GM23338 (cell line): Measurements from ENCODE around the gene TOPAZ1. TPM values are rescaled to one million over a fixed set of nuclear protein-coding genes. Genes with fewer than 3 reads are reported as not detected.

ENCODE experiments used
- ATAC-seq: fragments of 200-7000 bp; cut with Tn5 transposase; 3 replicates; pipeline ENCODE4 v1.9.1; 2020
- DNase-seq: peaks from one replicate; pipeline ENCODE4 v3.0.0-alpha.2; 2015; ENCODE audit warnings: low spot score
- H2AFZ ChIP-seq: fragments of 200-600 bp; sonication (generic); 2 replicates; pipeline ENCODE4 v1.8.0; 2016; ENCODE audit warnings: antibody characterized with exemption, mild to moderate bottlenecking, moderate library complexity
- H3F3A ChIP-seq: fragments of 200-600 bp; sonication (generic); replicated peaks from 2 replicates; pipeline ENCODE4 v1.8.0; 2017; ENCODE audit warnings: antibody characterized with exemption, mixed run types, low read depth
- H3K27ac ChIP-seq: fragments of 200-600 bp; sonication (generic); 2 replicates; pipeline ENCODE4 v1.6.1; 2016; ENCODE audit warnings: low read depth
- H3K27me3 ChIP-seq: fragments of 200-600 bp; sonication (generic); 2 replicates; pipeline ENCODE4 v1.8.0; 2016; ENCODE audit warnings: mild to moderate bottlenecking, mixed run types, moderate library complexity; ENCODE audit not compliant: insufficient read depth
- H3K36me3 ChIP-seq: fragments of 200-600 bp; sonication (generic); 2 replicates; pipeline ENCODE4 v1.8.0; 2016; ENCODE audit warnings: mild to moderate bottlenecking; ENCODE audit not compliant: insufficient read depth
- H3K4me1 ChIP-seq: fragments of 200-600 bp; sonication (generic); 2 replicates; pipeline ENCODE4 v1.8.0; 2016; ENCODE audit warnings: mild to moderate bottlenecking, moderate library complexity; ENCODE audit not compliant: insufficient read depth
- H3K4me2 ChIP-seq: fragments of 200-600 bp; sonication (generic); 2 replicates; pipeline ENCODE4 v1.7.1; 2017; ENCODE audit warnings: mixed run types
- H3K4me3 ChIP-seq: fragments of 200-600 bp; sonication (generic); 2 replicates; pipeline ENCODE4 v1.6.1; 2016; ENCODE audit warnings: mixed run types
- H3K79me2 ChIP-seq: fragments of 200-600 bp; sonication (generic); replicated peaks from 2 replicates; pipeline ENCODE4 v1.8.0; 2017; ENCODE audit warnings: mild to moderate bottlenecking; ENCODE audit not compliant: insufficient read depth
- H3K9me2 ChIP-seq: fragments of 200-600 bp; sonication (generic); 2 replicates; pipeline ENCODE4 v1.8.0; 2017; ENCODE audit not compliant: insufficient read depth
- H4K20me1 ChIP-seq: fragments of 200-600 bp; sonication (generic); replicated peaks from 2 replicates; pipeline ENCODE4 v1.8.0; 2017; ENCODE audit warnings: mild to moderate bottlenecking; ENCODE audit not compliant: insufficient read depth
- H3K27ac Mint-ChIP-seq: 2 replicates; pipeline ENCODE4 v1.8.0; 2020; ENCODE audit warnings: inconsistent platforms, mild to moderate bottlenecking, moderate library complexity, mixed read lengths
- H3K27me3 Mint-ChIP-seq: 3 replicates; pipeline ENCODE4 v1.8.0; 2022; ENCODE audit warnings: low read depth, mild to moderate bottlenecking, moderate library complexity, mixed read lengths, inconsistent platforms; ENCODE audit not compliant: insufficient read depth, poor library complexity
- H3K36me3 Mint-ChIP-seq: 3 replicates; pipeline ENCODE4 v1.8.0; 2021; ENCODE audit warnings: low read depth, mild to moderate bottlenecking, inconsistent platforms, moderate library complexity, mixed read lengths
- H3K4me1 Mint-ChIP-seq: 3 replicates; pipeline ENCODE4 v1.8.0; 2020; ENCODE audit warnings: mild to moderate bottlenecking, inconsistent platforms, mixed read lengths
- H3K4me3 Mint-ChIP-seq: 3 replicates; pipeline ENCODE4 v1.8.0; 2021; ENCODE audit warnings: moderate library complexity, mild to moderate bottlenecking, inconsistent platforms, mixed read lengths
- H3K9me3 Mint-ChIP-seq: 3 replicates; pipeline ENCODE4 v1.8.0; 2020; ENCODE audit warnings: moderate library complexity, mild to moderate bottlenecking, inconsistent platforms, mixed read lengths
- CREB1 ChIP-seq: fragments of 250-450 bp; sonication (Bioruptor Pico); IDR thresholded peaks from 2 replicates; pipeline ENCODE4 v1.5.0; 2020; ENCODE audit warnings: low read depth, mild to moderate bottlenecking, moderate library complexity
- EZH2 ChIP-seq: fragments of 200-600 bp; sonication (generic); IDR thresholded peaks from one replicate; pipeline ENCODE4 v1.8.0; 2017; ENCODE audit warnings: antibody characterized with exemption, mild to moderate bottlenecking, low read depth; ENCODE audit not compliant: unreplicated experiment
- EZH2phosphoT487 ChIP-seq: fragments of 200-600 bp; sonication (generic); IDR thresholded peaks from one replicate; pipeline ENCODE4 v1.8.1; 2018; ENCODE audit warnings: antibody characterized with exemption; ENCODE audit not compliant: unreplicated experiment
- JUNB ChIP-seq: IDR thresholded peaks from one replicate; pipeline ENCODE4 v1.6.1; 2016; ENCODE audit warnings: antibody characterized with exemption; ENCODE audit not compliant: unreplicated experiment
- NANOG ChIP-seq: IDR thresholded peaks from 2 replicates; pipeline ENCODE4 v1.6.1; 2016; ENCODE audit warnings: antibody characterized with exemption, borderline replicate concordance
- POLR2AphosphoS5 ChIP-seq: IDR thresholded peaks from 2 replicates; pipeline ENCODE4 v1.6.1; 2016; ENCODE audit warnings: antibody characterized with exemption, low read depth
- STAT1 ChIP-seq: IDR thresholded peaks from one replicate; pipeline ENCODE4 v1.6.1; 2016; ENCODE audit warnings: antibody characterized with exemption; ENCODE audit not compliant: unreplicated experiment
- ZNF114 ChIP-seq: fragments of 250-450 bp; sonication (Bioruptor Pico); IDR thresholded peaks from 2 replicates; pipeline ENCODE4 v1.5.0; 2020; ENCODE audit warnings: mild to moderate bottlenecking, moderate library complexity
- ZNF331 ChIP-seq: fragments of 250-450 bp; sonication (Bioruptor Pico); IDR thresholded peaks from 2 replicates; pipeline ENCODE4 v1.5.0; 2020; ENCODE audit warnings: low read depth, mild to moderate bottlenecking, moderate library complexity
- polyA plus RNA-seq: library from polyadenylated mRNA; unstranded; fragments of >200 nt; fragmentation: Nextera tagmentation; extraction: Ambion mirVana; gene quantifications from 2 replicates; pipeline ENCODE4 v1.2.1, GENCODE V29; 2016
- total RNA-seq: library from RNA; depleted of rRNA; stranded (reverse); fragments of >200 nt; shearing (Covaris generic); gene quantifications from 2 replicates; pipeline ENCODE4 v1.2.3, GENCODE V29; 2014
- TF ChIP-seq, protein P1 (sequence below): fragments of 250-450 bp; sonication (Bioruptor Pico); IDR thresholded peaks from 2 replicates; pipeline ENCODE4 v1.5.0; 2020; ENCODE audit warnings: mild to moderate bottlenecking, moderate library complexity
- TF ChIP-seq, protein P2 (sequence below): IDR thresholded peaks from 2 replicates; pipeline ENCODE4 v1.6.1; 2016; ENCODE audit warnings: antibody characterized with exemption
- TF ChIP-seq, protein P3 (sequence below): IDR thresholded peaks from one replicate; pipeline ENCODE4 v1.6.1; 2018; ENCODE audit warnings: antibody characterized with exemption; ENCODE audit not compliant: unreplicated experiment
- TF ChIP-seq, protein P4 (sequence below), 2 experiments: fragments of 200-600 bp in 1 of 2; sonication (generic) in 1 of 2; conservative IDR thresholded peaks; 2 replicates each; pipeline versions ENCODE4 v1.5.1 to v1.6.1; 2016 to 2017; ENCODE audit warnings: antibody characterized with exemption in 2 of 2, low read depth in 2 of 2, mild to moderate bottlenecking in 2 of 2, moderate library complexity in 1 of 2

The TOPAZ1 gene
- total and polyA plus RNA-seq, 2 experiments from 2014 or later = not detected

DNA sequence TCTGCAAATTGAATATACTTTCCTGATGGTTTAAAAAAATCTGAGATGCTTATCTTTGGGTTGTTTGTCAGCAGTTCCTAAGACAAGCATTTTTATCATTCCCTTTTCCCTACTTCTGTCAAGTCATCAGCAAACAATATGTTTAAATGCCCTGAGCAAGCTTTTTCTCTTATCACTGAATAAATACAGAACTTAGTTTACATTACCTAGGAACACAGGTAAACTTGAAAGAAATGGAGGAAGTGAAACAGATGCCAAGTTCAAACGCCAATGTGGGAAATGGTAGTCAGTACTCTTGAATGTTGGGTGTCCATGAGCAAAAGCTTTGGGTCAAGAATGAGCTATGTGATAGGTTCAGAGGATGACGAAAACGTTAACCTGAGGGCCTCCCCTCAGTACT, 79.6 kb downstream of the TOPAZ1 start:
- Histone ChIP-seq H3K79me2 (no peaks in the 10 kb centered on the region), H3K27ac (no peak overlapping the region), H3F3A (no peaks in the 10 kb centered on the region), H3K27me3 (no peaks in the 10 kb centered on the region), H3K4me2 (no peak overlapping the region), H3K4me1 (no peaks in the 10 kb centered on the region), H3K36me3 (no peaks in the 10 kb centered on the region), H4K20me1 (no peaks in the 10 kb centered on the region), H2AFZ (no peak overlapping the region), H3K4me3 (no peak overlapping the region), H3K9me2 (no peaks in the 10 kb centered on the region)
- Mint-ChIP-seq H3K27me3 (peaks cover 2% of the 10 kb centered on the region), H3K4me1 (peaks cover 4% of the 10 kb centered on the region; the same call in 2 of the 3 replicates), H3K4me3 (no peak overlapping the region), H3K27ac (no peak overlapping the region), H3K9me3 (no peaks in the 10 kb centered on the region), H3K36me3 (no peaks in the 10 kb centered on the region)
- ATAC-seq = no peak
- TF ChIP-seq POLR2AphosphoS5 (no peak), STAT1 (no peak), ZNF114 (no peak), JUNB (no peak), EZH2phosphoT487 (no peak), NANOG (no peak), ZNF331 (CRISPR knock-in tag) (no peak), CREB1 (CRISPR knock-in tag) (no peak), EZH2 (no peak)
- TF ChIP-seq, protein P1, sequence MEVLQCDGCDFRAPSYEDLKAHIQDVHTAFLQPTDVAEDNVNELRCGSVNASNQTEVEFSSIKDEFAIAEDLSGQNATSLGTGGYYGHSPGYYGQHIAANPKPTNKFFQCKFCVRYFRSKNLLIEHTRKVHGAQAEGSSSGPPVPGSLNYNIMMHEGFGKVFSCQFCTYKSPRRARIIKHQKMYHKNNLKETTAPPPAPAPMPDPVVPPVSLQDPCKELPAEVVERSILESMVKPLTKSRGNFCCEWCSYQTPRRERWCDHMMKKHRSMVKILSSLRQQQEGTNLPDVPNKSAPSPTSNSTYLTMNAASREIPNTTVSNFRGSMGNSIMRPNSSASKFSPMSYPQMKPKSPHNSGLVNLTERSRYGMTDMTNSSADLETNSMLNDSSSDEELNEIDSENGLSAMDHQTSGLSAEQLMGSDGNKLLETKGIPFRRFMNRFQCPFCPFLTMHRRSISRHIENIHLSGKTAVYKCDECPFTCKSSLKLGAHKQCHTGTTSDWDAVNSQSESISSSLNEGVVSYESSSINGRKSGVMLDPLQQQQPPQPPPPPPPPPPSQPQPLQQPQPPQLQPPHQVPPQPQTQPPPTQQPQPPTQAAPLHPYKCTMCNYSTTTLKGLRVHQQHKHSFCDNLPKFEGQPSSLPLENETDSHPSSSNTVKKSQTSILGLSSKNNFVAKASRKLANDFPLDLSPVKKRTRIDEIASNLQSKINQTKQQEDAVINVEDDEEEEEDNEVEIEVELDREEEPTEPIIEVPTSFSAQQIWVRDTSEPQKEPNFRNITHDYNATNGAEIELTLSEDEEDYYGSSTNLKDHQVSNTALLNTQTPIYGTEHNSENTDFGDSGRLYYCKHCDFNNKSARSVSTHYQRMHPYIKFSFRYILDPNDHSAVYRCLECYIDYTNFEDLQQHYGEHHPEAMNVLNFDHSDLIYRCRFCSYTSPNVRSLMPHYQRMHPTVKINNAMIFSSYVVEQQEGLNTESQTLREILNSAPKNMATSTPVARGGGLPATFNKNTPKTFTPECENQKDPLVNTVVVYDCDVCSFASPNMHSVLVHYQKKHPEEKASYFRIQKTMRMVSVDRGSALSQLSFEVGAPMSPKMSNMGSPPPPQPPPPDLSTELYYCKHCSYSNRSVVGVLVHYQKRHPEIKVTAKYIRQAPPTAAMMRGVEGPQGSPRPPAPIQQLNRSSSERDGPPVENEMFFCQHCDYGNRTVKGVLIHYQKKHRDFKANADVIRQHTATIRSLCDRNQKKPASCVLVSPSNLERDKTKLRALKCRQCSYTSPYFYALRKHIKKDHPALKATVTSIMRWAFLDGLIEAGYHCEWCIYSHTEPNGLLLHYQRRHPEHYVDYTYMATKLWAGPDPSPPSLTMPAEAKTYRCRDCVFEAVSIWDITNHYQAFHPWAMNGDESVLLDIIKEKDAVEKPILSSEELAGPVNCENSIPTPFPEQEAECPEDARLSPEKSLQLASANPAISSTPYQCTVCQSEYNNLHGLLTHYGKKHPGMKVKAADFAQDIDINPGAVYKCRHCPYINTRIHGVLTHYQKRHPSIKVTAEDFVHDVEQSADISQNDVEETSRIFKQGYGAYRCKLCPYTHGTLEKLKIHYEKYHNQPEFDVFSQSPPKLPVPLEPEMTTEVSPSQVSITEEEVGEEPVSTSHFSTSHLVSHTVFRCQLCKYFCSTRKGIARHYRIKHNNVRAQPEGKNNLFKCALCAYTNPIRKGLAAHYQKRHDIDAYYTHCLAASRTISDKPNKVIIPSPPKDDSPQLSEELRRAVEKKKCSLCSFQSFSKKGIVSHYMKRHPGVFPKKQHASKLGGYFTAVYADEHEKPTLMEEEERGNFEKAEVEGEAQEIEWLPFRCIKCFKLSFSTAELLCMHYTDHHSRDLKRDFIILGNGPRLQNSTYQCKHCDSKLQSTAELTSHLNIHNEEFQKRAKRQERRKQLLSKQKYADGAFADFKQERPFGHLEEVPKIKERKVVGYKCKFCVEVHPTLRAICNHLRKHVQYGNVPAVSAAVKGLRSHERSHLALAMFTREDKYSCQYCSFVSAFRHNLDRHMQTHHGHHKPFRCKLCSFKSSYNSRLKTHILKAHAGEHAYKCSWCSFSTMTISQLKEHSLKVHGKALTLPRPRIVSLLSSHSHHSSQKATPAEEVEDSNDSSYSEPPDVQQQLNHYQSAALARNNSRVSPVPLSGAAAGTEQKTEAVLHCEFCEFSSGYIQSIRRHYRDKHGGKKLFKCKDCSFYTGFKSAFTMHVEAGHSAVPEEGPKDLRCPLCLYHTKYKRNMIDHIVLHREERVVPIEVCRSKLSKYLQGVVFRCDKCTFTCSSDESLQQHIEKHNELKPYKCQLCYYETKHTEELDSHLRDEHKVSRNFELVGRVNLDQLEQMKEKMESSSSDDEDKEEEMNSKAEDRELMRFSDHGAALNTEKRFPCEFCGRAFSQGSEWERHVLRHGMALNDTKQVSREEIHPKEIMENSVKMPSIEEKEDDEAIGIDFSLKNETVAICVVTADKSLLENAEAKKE = no peak
- TF ChIP-seq, protein P2, sequence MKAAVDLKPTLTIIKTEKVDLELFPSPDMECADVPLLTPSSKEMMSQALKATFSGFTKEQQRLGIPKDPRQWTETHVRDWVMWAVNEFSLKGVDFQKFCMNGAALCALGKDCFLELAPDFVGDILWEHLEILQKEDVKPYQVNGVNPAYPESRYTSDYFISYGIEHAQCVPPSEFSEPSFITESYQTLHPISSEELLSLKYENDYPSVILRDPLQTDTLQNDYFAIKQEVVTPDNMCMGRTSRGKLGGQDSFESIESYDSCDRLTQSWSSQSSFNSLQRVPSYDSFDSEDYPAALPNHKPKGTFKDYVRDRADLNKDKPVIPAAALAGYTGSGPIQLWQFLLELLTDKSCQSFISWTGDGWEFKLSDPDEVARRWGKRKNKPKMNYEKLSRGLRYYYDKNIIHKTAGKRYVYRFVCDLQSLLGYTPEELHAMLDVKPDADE = no peak
- TF ChIP-seq, protein P3, sequence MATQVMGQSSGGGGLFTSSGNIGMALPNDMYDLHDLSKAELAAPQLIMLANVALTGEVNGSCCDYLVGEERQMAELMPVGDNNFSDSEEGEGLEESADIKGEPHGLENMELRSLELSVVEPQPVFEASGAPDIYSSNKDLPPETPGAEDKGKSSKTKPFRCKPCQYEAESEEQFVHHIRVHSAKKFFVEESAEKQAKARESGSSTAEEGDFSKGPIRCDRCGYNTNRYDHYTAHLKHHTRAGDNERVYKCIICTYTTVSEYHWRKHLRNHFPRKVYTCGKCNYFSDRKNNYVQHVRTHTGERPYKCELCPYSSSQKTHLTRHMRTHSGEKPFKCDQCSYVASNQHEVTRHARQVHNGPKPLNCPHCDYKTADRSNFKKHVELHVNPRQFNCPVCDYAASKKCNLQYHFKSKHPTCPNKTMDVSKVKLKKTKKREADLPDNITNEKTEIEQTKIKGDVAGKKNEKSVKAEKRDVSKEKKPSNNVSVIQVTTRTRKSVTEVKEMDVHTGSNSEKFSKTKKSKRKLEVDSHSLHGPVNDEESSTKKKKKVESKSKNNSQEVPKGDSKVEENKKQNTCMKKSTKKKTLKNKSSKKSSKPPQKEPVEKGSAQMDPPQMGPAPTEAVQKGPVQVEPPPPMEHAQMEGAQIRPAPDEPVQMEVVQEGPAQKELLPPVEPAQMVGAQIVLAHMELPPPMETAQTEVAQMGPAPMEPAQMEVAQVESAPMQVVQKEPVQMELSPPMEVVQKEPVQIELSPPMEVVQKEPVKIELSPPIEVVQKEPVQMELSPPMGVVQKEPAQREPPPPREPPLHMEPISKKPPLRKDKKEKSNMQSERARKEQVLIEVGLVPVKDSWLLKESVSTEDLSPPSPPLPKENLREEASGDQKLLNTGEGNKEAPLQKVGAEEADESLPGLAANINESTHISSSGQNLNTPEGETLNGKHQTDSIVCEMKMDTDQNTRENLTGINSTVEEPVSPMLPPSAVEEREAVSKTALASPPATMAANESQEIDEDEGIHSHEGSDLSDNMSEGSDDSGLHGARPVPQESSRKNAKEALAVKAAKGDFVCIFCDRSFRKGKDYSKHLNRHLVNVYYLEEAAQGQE = no peak
- TF ChIP-seq, protein P4, sequence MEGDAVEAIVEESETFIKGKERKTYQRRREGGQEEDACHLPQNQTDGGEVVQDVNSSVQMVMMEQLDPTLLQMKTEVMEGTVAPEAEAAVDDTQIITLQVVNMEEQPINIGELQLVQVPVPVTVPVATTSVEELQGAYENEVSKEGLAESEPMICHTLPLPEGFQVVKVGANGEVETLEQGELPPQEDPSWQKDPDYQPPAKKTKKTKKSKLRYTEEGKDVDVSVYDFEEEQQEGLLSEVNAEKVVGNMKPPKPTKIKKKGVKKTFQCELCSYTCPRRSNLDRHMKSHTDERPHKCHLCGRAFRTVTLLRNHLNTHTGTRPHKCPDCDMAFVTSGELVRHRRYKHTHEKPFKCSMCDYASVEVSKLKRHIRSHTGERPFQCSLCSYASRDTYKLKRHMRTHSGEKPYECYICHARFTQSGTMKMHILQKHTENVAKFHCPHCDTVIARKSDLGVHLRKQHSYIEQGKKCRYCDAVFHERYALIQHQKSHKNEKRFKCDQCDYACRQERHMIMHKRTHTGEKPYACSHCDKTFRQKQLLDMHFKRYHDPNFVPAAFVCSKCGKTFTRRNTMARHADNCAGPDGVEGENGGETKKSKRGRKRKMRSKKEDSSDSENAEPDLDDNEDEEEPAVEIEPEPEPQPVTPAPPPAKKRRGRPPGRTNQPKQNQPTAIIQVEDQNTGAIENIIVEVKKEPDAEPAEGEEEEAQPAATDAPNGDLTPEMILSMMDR (conservative IDR thresholded peaks at IDR 0.05; ENCODE audit: low read depth in 2 of 2) = no peak
- no peak for DNase-seq
